Loucy (cell line): Measurements from ENCODE around the gene KCNT1.

ENCODE experiments used
- CTCF ChIP-seq: fragments of 200-600 bp; sonication (generic); conservative IDR thresholded peaks from 2 replicates; pipeline ENCODE4 v1.5.1; 2014; ENCODE audit warnings: mild to moderate bottlenecking, antibody characterized with exemption, low read length
- EZH2phosphoT487 ChIP-seq: fragments of 200-600 bp; IDR thresholded peaks from 2 replicates; pipeline ENCODE4 v1.6.1; 2018; ENCODE audit warnings: antibody characterized with exemption, mild to moderate bottlenecking, moderate library complexity, borderline replicate concordance

DNA sequence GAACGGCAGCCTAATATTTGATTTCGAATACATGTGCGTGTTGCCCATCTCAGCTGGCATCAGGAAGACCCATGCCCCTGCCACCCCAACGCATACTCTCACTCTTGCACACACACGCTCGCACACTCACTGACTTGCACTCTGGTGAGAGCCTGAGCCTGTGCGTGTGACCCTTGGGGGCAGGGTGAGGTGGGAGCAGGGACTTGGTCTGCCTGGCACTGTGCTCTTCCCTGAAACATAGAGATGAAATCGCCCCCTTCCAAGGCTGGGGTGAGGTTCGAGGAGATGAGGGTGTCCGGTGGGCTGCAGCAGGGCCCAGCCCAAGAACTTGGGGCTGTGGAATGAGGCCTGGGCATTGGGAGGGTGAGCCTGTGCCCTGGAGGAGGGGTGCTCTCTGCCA is 37.7 kb upstream of the KCNT1 start:
- TF ChIP-seq CTCF = no peak
- no peak for TF ChIP-seq EZH2phosphoT487
